OCI-LY7 (cell line): ENCODE results near the gene RNF144A. TPM values are rescaled to one million over a fixed set of nuclear protein-coding genes. Genes with fewer than 3 reads are reported as not detected.

Experiments used
- BruUV-seq: library from RNA; stranded (reverse); fragments of 400-500 nt; replicated peaks from 2 replicates; lab custom pipeline; 2021; lab: Mats Ljungman, UMichigan
- CTCF ChIA-PET: fragments of 300-600 bp; sonication (Branson Sonifier 250); formaldehyde crosslinking; loops from one replicate; lab custom pipeline; 2022; ENCODE audit warnings: antibody characterized with exemption; ENCODE audit not compliant: unreplicated experiment; lab: Charles Lee
- POLR2A ChIA-PET: fragments of 300-600 bp; sonication (Branson Sonifier 250); formaldehyde crosslinking; loops from one replicate; lab custom pipeline; 2022; ENCODE audit warnings: antibody characterized with exemption; lab: Charles Lee
- DNase-seq: peaks from one replicate; pipeline ENCODE4 v3.0.0-alpha.2; 2015; ENCODE audit warnings: low spot score
- H2AFZ ChIP-seq: fragments of 200-600 bp; sonication (generic), shearing (Covaris generic); 2 replicates; pipeline ENCODE4 v1.6.1; 2014; ENCODE audit warnings: mild to moderate bottlenecking, antibody characterized with exemption, low read length, moderate library complexity
- H3K27ac ChIP-seq: fragments of 200-600 bp; sonication (generic); 2 replicates; pipeline ENCODE4 v1.5.1; 2014; ENCODE audit warnings: mixed run types, low read depth, mild to moderate bottlenecking, moderate library complexity, low read length, inconsistent platforms; ENCODE audit not compliant: poor library complexity, severe bottlenecking
- H3K36me3 ChIP-seq: fragments of 200-600 bp; sonication (generic); 2 replicates; pipeline ENCODE4 v1.6.1; 2014; ENCODE audit warnings: mild to moderate bottlenecking, antibody characterized with exemption, low read length, moderate library complexity, mixed read lengths; ENCODE audit not compliant: insufficient read depth
- H3K4me1 ChIP-seq: fragments of 200-600 bp; sonication (generic); 2 replicates; pipeline ENCODE4 v1.5.1; 2014; ENCODE audit warnings: mild to moderate bottlenecking, low read length; ENCODE audit not compliant: insufficient read depth, poor library complexity, severe bottlenecking
- H3K4me2 ChIP-seq: fragments of 200-600 bp; sonication (generic); 2 replicates; pipeline ENCODE4 v1.6.1; 2014; ENCODE audit warnings: mild to moderate bottlenecking, low read length
- H3K4me3 ChIP-seq: fragments of 200-600 bp; sonication (generic); 2 replicates; pipeline ENCODE4 v1.5.1; 2014; ENCODE audit warnings: mild to moderate bottlenecking, low read depth, low read length; ENCODE audit not compliant: poor library complexity, severe bottlenecking
- H3K79me2 ChIP-seq: fragments of 200-600 bp; sonication (generic); 2 replicates; pipeline ENCODE4 v1.6.1; 2016; ENCODE audit warnings: low read depth, mild to moderate bottlenecking, low read length, moderate library complexity, mixed read lengths; ENCODE audit not compliant: insufficient read depth
- H3K9me2 ChIP-seq: fragments of 200-600 bp; sonication (generic); 2 replicates; pipeline ENCODE4 v1.6.1; 2016; ENCODE audit warnings: mild to moderate bottlenecking, low read length, mixed read lengths; ENCODE audit not compliant: insufficient read depth
- H3K9me3 ChIP-seq: fragments of 200-600 bp; sonication (generic); 2 replicates; pipeline ENCODE4 v1.6.1; 2014; ENCODE audit warnings: mild to moderate bottlenecking, mixed run types, low read length, mixed read lengths
- H4K20me1 ChIP-seq: fragments of 200-600 bp; sonication (generic); 2 replicates; pipeline ENCODE4 v1.6.1; 2014; ENCODE audit warnings: mild to moderate bottlenecking, antibody characterized with exemption, low read length, moderate library complexity, mixed read lengths; ENCODE audit not compliant: insufficient read depth
- EZH2phosphoT487 ChIP-seq: fragments of 200-600 bp; sonication (generic); IDR thresholded peaks from 2 replicates; pipeline ENCODE4 v1.6.1; 2018; ENCODE audit warnings: low read depth, borderline replicate concordance, mild to moderate bottlenecking, mixed run types, antibody characterized with exemption, low read length, moderate library complexity, mixed read lengths
- intact Hi-C: fragments of 100-400 bp; cut with micrococcal nuclease; formaldehyde crosslinking; loops from one replicate; pipeline ENCODE4 v1.10.0; 2022; ENCODE audit not compliant: unreplicated experiment
- total RNA-seq, 2 experiments: library from RNA; depleted of rRNA in 1 of 2; stranded (reverse); fragments of >200 nt in 1 of 2; shearing (Covaris generic) in 1 of 2; gene quantifications; 2 replicates each; pipeline ENCODE4 v1.2.3, GENCODE V29; 2014 to 2022
- TF ChIP-seq, protein P1 (sequence below): fragments of 200-600 bp; sonication (generic); conservative IDR thresholded peaks from 2 replicates; pipeline ENCODE4 v1.5.1; 2014; ENCODE audit warnings: mild to moderate bottlenecking, antibody characterized with exemption, low read length, moderate library complexity, mixed read lengths

Gene RNF144A
- total RNA-seq, 2 experiments from 2014 or later, result 1.1 to 1.9 TPM

DNA sequence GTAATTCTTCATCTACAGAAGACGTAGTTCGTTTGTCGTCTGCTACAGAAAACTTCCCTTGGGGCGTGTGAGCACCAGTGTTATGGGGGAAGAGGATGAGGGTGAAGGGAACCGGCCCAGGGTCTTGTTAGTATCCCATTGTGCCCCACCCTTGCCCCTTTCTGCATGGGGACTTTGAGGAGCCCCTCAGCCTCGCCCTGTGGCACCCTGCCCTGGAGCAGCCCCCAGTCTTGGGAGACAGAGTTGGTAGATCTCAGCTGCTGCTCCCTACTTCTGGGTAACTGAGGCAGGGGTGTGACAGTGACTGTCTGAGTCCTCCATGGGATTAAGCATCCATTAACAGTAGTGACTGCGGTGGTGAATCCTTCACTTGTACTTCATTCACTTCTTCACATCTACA is 50.1 kb downstream of the RNF144A start:
- H2AFZ ChIP-seq, result no peak overlapping the region
- no peaks in the 10 kb centered on the region for H3K36me3 ChIP-seq
- H3K79me2 ChIP-seq, result no peaks in the 10 kb centered on the region
- intact Hi-C loops, result no loop called here
- no peak overlapping the region for H3K4me2 ChIP-seq
- ChIA-PET POLR2A (no interaction called here), CTCF (no interaction called here)
- H4K20me1 ChIP-seq, result no peaks in the 10 kb centered on the region
- H3K9me3 ChIP-seq, result no peaks in the 10 kb centered on the region
- H3K4me1 ChIP-seq, result no peaks in the 10 kb centered on the region
- TF ChIP-seq EZH2phosphoT487, result no peak
- TF ChIP-seq, protein P1, sequence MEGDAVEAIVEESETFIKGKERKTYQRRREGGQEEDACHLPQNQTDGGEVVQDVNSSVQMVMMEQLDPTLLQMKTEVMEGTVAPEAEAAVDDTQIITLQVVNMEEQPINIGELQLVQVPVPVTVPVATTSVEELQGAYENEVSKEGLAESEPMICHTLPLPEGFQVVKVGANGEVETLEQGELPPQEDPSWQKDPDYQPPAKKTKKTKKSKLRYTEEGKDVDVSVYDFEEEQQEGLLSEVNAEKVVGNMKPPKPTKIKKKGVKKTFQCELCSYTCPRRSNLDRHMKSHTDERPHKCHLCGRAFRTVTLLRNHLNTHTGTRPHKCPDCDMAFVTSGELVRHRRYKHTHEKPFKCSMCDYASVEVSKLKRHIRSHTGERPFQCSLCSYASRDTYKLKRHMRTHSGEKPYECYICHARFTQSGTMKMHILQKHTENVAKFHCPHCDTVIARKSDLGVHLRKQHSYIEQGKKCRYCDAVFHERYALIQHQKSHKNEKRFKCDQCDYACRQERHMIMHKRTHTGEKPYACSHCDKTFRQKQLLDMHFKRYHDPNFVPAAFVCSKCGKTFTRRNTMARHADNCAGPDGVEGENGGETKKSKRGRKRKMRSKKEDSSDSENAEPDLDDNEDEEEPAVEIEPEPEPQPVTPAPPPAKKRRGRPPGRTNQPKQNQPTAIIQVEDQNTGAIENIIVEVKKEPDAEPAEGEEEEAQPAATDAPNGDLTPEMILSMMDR, result no peak
- no TSS peak for BruUV-seq
- H3K27ac ChIP-seq, result no peak overlapping the region
- H3K4me3 ChIP-seq, result no peak overlapping the region
- no peaks in the 10 kb centered on the region for H3K9me2 ChIP-seq
- no peak for DNase-seq

DNA sequence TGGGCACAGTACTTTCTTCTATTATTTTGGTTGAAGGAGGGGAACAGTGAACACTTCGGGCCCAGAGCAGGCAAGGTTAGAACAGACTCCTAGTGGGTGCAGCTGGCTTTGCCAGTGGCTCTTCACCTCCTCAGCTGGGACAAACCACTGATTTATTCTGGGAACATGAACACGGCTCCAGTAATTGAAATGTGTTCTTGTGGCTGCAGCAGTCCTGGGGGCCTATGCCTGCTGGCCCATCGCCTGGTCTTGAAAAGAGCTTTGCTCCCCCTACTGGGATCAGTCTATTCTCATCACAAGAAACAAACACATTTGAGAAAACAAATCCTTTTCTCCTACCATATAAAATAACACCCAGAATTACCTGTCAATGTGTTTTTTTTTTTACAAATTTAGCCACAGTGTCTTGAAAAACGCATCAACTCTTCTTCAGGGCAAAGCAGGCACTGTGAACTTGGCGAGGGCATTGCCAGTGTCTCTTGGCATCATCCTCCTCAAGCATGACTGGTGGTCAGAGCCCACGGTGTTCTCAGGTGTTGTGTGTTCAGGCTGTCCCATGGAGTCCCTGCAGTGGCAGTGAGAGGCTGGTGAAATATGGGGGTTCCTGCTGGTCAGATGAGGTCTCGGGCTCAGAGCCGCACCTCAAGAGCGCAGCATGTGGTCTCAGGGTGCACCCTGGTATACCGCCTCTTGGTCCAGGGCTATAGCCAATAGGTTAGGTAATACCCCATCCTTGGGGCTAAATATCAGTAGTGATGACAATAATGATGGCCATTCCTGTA is 51.3 kb downstream of the RNF144A start:
- Histone ChIP-seq H2AFZ (no peak overlapping the region), H4K20me1 (no peaks in the 10 kb centered on the region), H3K4me1 (no peaks in the 10 kb centered on the region), H3K4me3 (no peak overlapping the region), H3K4me2 (no peak overlapping the region), H3K27ac (no peak overlapping the region), H3K9me3 (no peaks in the 10 kb centered on the region), H3K79me2 (no peaks in the 10 kb centered on the region), H3K9me2 (no peaks in the 10 kb centered on the region), H3K36me3 (no peaks in the 10 kb centered on the region)
- TF ChIP-seq, protein P1, result 0 out of 2 replicates have a peak, but pooled peaks have one; percentile 20
- TF ChIP-seq EZH2phosphoT487, result no peak
- ChIA-PET CTCF (no interaction called here), POLR2A (no interaction called here)
- intact Hi-C loops, result no loop called here
- no peak for DNase-seq
- BruUV-seq, result no TSS peak

DNA sequence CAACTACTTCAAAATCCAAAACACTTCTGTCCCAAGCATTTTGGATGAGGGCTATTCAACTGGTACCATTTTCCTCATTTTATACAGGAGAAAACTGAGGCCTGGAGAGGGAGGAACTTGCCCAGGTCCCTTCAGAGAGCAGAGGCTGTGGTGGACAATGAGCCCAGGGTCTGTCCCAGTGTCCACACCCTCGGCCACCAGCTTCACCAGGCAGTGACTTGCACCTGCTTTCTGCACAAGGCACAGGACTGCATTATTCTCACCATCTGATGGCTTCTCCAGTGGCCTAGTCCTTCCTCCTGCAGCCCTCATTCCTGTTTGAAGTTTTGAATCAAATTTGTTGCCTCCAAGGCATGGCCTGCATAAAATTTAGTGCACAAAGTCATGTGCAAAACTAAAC is 53.3 kb downstream of the RNF144A start:
- Histone ChIP-seq H3K79me2 (no peaks in the 10 kb centered on the region), H2AFZ (no peak overlapping the region), H3K36me3 (no peaks in the 10 kb centered on the region), H3K9me2 (no peaks in the 10 kb centered on the region), H4K20me1 (no peaks in the 10 kb centered on the region), H3K4me3 (no peak overlapping the region), H3K4me2 (no peak overlapping the region), H3K4me1 (no peaks in the 10 kb centered on the region), H3K27ac (no peak overlapping the region), H3K9me3 (no peaks in the 10 kb centered on the region)
- DNase-seq, result no peak
- intact Hi-C loops, result no loop called here
- TF ChIP-seq EZH2phosphoT487, result no peak
- TF ChIP-seq, protein P1, result no peak
- POLR2A ChIA-PET, result no interaction called here
- BruUV-seq, result no TSS peak
- CTCF ChIA-PET, result no interaction called here
